Glomerular endothelial cell (primary cell): ENCODE data around the gene BRSK1. TPM values are rescaled to one million over a fixed set of nuclear protein-coding genes. Genes with fewer than 3 reads are reported as not detected.

Experiments used
- DNase-seq: peaks from one replicate; pipeline ENCODE4 v3.0.0-alpha.2; 2011; ENCODE audit warnings: low read depth, low spot score; ENCODE audit errors: extremely low read depth
- total RNA-seq: library from RNA; depleted of rRNA; stranded (reverse); fragments of >200 nt; gene quantifications from 2 replicates; pipeline ENCODE4 v1.2.3, GENCODE V29; 2015

The BRSK1 gene
- total RNA-seq, 1 donor from 2014 or later, result 1.2 TPM

DNA sequence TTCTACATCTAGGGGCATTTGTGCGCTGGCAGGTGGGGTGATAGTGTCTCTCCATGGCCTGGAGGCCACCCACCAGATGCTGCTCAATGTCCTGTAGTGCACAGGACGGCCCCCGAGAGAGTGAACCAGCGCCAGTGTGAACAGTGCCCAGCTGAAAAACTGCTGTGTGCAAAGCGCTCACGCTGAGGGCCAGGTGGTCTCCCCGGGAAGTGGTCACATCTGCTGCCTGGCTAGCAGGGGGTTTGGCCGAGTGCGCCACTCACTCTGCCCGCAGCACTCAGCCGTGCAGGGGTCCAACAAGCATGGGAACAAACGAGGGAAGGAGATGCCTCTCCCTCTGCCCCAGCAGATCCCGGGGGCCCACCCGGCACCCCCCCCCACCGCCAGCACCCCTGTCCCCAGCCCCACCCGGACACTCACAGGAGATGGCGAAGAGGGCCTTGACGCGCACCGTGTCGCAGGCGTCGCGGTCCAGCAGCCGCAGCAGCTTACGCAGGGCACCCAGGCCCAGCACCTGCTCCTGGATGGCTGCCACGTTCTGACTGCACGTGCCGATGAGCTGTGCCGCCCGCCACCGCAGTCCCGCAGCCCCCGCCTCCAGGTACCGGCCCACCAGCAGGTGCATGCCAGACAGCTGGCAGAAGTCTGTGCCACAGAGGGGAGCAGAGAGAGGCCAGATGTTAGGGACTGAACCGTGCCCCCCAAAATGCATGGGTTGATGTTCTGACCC is 9.7 kb upstream of the BRSK1 start:
- DNase-seq, result no peak

DNA sequence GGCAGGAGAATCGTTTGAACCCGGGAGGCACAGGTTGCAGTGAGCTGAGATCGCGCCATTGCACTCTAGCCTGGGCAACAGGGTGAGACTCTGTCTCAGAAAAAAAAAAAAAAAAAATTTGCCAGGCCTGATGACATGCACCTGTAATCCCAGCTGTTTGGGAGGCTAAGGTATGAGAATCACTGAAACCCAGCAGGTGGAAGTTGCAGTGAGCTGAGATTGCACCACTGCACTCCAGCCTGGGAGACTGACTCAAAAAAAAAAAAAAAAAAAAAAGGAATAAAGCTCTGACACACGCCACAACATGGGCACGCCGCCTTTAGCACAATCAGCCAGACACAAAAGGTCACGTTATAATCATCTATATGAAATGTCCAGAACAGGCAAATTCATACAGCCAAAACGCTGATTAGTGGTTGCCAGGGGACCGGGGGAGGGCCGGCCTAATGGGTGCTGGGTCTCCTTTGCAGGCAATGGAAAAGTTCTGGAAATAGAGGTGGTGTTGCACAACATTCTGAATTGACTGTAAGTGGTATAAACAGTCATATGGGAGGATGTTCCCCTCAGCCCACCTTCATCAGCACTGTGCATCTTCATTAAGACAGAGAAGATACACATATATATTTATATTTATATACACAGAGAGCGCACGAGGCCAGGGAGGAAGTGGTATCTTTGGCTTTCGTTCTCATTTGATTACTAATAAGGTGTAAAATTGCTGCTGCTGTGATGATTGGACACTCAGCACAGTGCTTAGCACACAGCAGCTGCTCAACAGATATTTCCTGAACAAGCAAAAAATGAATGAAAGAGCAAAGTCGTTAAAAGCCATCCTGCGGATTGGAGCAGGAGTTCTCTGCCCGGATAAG is 7.7 kb upstream of the BRSK1 start:
- DNase-seq, result no peak

DNA sequence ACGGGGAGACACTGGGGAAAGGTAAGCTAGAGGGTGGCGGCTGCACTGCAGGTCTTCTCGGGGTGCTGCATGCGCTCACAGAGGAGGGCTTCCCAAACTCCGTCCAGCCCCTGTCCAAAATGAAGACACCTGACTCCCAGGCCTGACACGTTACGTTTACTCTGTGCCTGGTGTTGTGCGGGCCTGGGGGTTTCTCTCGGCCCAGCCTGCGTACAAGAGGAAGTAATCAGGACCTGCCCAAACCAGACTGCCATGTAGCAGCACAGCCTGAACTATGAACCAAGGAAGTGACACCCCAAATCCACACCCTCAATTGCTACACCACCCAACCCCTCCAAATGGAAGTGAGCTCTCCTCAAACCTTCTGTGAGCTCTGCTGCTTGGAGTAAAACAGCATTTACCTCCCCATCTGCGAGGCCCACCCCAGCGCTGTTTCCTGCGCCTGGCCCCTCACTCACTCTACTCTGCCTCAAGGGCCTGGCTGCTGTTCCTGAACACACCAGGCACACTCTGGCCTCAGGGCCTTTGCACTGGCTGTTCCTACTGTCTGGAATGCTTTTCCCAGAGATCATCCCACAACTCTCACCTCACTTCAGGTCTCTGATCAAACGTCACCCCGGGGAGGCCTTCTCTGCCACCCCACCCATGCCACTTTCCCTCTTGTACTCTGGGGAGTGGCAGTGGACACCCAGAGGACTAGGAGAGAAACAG is 6.9 kb upstream of the BRSK1 start:
- DNase-seq, result no peak

DNA sequence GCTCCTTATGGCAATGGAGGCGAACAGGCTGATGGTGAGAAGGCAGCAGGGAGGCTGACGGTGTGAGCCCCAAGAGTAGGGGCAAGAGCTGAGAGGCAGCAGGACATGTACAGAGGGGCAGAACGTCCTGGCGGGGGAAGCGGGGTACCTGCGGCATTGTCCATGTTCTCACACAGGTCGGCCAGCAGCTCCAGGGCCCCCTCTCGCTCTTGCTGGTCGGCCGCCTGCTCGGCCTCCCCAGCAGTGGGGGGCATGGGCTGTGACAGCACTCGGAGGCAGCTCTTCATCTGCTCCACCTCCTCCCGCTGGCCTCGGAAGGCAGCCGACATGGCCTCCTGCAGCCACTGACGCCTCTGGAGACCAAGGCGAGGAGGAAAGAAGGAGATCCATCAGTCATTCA is 6.3 kb upstream of the BRSK1 start:
- DNase-seq, result no peak

DNA sequence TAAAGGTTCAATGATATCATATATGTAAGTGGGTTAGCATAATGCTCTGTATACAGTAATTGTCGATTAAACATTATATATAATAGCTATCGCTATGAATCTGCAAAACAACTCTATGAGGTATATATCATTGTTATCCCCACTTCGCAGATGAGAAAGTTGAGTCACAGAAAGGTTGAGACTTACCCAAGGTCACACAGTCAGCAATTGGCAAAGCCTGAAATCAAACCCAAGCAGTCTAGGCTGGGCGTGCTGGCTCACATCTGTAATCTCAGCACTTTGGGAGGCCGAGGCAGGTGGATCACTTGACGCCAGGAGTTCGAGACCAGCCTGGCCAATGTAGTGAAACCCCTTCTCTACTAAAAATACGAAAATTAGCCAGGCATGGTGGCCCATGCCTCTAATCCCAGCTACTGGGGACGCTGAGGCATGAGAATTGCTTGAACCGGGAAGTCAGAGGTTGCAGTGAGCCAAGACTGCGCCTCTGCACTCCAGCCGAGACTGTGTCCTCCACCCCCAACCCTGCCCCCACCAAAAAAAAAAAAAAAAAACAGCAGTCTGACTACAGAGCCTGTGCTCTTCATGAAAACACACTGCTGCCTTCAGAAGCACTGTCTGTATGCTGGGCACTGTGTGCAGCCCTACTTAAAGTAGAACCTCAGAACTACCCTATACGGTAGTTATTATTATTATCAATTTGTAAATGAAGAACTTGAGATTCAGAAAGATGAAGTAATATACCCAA is 5.2 kb upstream of the BRSK1 start:
- no peak for DNase-seq

DNA sequence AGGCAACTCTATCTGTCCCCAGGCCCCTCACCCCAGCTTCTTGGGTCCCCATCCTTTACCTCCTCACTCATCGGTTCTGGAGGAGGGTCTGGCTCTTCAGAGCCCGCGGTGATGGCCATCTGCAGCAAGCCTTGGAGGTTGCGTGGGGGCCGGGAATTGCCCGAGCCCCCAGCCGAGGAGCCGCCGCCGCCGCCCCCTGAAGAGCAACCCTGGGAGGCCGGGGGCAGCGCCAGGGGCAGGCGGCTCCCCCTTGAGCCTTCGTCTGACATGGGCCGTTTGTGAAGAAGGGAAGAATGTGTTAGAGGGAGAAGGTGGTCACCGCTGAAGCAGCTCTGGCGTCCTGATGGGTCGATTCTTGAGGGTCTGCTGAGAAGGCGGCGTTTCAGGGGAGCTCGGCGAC is 4.5 kb upstream of the BRSK1 start:
- DNase-seq, result no peak

DNA sequence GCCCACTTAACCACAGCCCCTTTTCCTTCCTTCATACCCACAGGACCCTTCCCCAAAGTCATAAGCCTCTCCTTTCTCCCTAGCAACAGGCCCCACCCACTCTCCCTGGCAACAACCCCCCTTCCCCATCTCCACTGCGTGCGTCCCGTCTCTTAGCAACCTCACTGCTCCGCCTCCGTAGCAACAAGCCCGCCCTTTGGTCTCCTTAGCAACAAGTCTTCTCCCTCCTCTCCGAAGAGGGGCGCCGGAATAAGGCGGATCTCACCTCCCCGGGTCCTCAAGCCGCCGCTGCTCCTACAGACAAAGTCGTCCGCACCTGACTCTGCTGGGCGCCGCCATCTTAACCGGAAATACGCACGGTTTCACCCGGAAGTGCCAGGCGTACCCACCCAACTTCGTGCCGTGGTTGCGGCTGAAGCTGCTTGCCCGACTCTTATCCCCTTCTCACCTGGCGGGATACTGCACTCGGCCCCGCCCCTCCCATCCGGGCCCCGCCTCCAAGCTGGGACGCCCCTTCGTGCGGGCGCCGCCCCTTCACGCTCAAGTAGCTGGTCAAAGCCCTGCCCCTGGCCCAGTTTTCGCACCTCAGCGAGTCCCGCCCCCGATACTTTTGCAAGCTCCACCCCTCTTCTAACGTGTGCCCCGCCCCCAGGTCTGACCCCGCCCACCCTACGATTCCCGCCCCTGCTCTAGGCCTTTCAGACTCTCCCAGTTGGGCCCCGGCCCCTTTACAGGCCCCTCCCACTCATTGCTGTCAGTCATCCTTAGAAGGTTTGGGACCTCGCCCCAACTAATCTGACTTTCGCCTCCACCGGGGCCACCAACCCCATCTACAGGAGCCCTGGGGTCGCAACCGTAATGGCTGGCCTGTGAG is 3.8 kb upstream of the BRSK1 start, which contains the start of gene HSPBP1:
HSPBP1 (minus strand) TSS at position 341 of the 874 bp plus-strand sequence. CDS start 502 bp downstream, outside the sequence.
- peak; percentile 36 for DNase-seq

DNA sequence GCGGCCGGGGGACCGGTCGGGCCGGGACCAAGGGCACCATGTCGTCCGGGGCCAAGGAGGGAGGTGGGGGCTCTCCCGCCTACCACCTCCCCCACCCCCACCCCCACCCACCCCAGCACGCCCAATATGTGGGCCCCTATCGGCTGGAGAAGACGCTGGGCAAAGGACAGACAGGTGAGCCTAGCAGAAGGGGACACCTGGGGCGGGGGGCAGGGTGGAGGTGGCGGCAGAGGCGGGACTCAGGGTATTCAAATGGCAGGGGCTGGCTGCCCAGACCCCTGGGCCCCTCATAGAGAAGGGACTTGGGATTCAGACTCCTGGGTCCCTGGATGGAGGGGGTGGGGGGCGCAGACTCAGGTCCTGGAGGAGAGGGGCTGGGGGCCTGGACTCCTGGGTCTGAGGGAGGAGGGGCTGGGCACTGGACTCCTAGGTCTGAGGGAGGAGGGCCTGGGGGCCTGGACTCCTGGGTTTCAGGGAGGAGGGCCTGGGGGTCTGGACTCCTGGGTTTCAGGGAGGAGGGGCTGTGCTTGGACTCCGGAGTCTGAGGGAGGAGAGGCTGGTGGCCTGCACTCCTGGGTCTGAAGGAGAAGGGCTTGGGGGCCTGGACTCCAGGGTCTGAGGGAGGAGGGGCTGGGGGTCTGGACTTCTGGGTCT is 735 bp downstream of the BRSK1 start:
- DNase-seq, result no peak

DNA sequence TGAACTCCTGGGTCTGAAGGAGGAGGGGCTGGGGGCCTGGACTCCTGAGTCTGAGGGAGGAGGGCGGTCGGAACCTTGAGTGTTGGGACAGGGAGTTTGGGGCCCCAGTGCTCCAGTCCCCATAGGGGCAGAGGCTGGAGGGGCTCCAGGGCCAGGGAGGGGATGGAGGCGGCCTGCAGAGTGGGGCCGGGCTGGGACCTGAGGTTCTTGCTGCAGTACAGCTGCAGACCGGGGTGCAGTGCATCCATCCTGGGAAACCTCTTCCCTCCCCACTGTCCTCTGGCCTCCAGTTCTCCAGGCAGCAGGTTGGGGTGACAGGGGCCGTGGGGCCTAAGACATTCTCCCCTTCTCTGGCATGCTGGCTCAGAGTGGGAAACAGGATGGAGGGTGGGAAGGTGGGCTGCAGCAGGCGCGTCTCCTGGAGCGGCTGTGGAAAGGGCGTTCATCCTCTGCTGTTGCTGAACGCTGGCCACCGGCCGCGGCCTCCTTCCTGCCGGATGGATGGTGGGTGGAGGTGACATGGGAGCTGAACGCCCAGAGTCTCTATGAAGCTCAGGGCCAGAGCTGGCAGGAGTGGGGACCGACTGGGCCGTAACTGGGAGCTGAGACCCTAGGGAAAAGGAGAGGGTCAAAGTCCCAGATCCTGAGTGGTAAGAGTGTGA is 1.6 kb downstream of the BRSK1 start:
- DNase-seq, result no peak

DNA sequence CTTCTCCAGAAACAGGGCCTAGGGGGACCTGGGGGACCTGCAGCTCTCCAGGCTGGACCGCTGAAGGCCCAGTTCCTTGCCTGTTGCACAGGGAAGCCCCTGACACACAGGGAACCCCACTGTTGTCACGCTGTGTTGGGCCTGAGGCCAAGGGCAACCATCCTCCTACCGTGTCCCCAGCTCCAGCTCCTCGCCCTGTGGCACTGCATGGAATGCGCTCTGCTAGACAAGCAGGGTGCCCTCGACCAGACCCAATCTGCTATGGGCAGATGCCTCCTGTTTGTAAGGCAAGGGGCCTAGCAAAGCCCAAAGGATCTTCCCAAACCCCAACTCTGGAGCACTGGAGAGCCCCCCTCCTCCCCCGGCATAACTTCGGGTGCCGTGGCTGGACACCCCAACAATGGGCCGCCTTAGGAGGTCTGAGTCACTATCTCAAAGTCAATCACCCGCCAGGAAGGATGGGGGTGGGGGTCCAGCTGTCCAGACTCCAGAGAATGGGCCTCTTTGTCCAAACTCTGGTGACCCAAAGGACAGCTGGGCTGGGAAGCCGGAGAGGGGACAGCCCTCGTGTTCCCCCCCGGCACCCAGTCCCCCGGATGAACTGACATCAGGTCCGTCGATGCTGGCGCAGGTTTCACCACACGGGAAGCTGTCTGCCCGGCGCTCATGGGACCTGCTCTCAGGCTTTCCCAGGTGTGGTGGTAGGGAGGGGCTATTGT is 3.7 kb downstream of the BRSK1 start:
- DNase-seq, result no peak

DNA sequence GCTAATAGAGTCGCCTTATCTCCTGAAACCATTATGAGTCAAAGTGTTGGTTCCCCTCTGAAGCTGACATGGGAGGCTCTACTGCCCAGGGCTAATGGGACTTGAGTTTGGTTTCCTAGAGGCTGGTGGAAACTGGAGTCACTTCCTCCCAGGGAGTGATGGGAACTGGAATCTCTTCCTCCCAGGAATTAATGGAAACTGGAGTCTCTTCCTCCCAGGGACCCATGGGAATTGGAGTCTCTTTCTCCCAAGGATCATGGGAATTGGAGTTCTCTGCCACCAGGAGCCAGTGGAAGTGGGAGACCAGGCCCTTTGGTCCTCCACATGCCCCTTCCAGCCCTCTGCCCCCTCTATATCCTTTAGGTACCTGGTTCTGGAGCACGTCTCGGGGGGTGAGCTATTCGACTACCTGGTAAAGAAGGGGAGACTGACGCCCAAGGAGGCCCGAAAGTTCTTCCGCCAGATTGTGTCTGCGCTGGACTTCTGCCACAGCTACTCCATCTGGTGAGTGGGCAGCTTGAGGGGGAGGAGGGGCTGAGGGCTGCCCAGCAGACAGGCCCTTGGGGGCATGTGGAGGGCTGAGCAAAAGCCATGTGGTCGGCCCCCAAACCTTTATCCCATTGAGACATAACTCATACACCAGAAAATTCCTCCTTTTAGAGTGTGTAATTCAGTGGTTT is 5.5 kb downstream of the BRSK1 start:
- DNase-seq, result no peak

DNA sequence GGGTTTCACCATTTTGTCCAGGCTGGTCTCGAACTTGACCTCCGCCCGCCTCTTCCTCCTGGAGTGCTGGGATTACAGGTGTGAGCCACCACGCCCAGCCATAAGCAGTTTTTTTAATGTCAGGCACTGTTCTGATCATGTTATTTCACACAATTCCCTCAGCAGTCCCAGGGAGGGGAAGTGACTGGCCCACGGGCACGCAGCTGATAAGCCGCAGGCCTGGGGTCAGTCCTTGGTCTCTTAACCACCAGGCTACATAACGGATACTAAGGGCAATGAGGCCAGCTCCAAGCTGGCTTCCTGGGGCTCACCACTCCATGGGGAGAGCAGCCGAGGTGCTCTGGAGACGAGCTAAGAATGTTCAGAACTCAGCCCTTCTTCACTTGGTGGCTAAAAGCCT is 13.5 kb downstream of the BRSK1 start:
- DNase-seq, result no peak

DNA sequence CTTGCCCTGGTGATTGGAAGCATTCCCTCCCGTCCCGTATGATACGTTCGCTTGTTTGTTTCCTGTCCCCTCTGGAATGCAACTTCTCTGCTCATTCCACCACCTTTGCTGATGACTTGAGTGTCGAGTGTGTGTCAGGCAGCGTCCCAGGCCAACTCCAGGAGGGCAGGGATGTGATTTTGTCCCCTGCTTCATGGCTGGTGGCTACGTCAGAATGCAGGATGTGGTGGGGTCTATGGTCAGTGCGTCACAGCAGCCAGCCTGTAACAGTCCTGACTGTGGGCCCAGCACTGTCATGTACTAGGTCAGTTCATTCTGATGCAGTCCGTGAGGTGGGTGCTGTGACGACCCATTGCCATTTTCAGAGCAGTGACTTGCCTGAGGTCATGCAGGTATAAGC is 16.2 kb downstream of the BRSK1 start:
- no peak for DNase-seq

DNA sequence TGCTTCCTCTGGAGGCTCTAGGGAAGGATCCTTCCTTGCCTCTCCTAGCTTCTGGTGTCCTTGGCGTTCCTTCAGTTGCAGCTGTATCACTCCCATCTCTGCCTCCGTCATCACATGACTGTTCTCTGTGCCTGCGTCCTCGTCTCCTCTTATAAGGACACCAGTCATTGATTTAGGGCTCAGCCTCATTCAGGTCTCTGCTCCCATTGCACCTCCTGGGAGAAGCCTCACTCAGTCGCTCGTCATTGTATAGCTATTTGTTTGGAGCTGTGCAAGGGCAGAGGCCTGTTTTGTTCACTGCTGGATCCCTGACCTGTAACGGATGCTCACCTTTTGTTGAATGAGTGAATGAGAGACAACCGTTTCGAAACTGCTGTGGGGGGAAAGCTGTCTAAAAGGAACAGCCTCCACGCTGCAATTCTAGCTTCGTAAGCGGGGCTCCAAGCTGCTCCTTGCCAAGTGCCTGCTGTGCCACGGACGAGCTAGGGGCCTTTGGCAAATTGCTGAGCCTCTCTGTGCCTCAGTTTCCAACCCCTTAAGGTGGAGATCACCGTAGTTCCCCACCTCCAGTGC is 17.2 kb downstream of the BRSK1 start:
- no peak for DNase-seq

DNA sequence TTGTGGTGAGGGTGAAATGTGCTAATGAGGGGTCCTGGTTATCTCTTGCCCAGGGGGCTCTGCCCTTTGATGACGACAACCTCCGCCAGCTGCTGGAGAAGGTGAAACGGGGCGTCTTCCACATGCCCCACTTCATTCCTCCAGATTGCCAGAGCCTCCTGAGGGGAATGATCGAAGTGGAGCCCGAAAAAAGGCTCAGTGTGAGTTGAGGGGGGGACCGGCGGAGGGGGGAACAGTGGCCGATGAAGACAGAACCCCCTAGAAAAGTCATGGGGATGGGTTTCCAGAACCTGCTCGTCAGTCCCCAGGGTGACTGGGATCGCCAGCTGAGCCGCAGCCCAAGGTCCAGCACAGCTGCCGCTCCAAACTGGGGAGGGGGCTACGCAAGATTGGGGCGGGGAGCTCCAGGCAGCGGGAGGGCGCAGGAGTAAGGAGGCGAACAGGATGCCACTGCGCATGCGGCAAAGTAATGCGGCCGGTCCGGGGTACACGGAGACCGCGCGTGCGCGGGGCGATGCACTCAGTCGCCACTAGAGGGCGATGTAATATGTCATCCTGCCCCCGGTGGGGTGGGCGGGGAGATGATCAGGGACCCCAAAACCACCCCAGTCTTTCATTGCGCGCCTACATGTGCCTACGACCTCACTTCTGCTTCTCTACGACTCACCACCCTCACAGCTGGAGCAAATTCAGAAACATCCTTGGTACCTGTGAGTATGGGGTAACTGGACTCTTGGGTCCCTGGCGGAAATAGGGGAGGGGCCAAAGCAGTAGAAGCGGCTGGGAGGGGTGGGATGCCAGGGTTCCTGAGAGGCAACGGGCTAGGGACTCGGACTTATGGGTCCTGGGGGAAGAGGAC is 17.9 kb downstream of the BRSK1 start:
- DNase-seq, result no peak

DNA sequence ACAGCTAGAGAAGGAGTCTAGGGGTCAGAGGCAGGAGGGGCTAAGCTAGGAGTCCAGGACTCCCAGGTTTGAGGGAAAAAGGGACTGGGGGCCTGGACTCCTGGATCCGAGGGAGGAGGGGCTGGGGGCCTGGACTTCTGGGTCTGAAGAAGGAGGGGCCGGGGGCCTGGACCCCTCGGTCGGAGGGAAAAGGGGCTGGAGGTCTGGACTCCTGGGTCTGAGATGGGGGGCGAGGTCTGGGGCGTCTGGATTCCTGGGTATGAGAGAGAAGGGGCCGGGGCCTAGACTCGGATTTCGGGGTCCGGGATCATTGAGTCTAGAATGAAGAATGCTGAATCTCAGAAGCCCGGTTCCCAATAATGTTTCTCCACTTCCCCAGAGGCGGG is 18.5 kb downstream of the BRSK1 start:
- no peak for DNase-seq
